MM.1S (cell line): Measurements from ENCODE around the gene RAB9B.
A peak's percentile ranks its signal among the peaks of the same experiment; 100 is the strongest.
"Not testable (repeated sequence)": the region's sequence is repeated elsewhere in the genome, so short reads cannot be mapped to it uniquely, and the experiment has no call there.

Experiments
- DNase-seq: peaks from one replicate; pipeline ENCODE4 v3.0.0-alpha.2; 2015
- H2AFZ ChIP-seq: fragments of 300-600 bp; sonication (generic); 2 replicates; pipeline ENCODE4 v1.6.0; 2016; ENCODE audit warnings: antibody characterized with exemption, low read length
- H3F3A ChIP-seq: fragments of 300-600 bp; sonication (generic); 2 replicates; pipeline ENCODE4 v1.6.1; 2016; ENCODE audit warnings: mild to moderate bottlenecking, antibody characterized with exemption, low read length, moderate library complexity, mixed read lengths; ENCODE audit not compliant: insufficient read depth
- H3K27ac ChIP-seq: fragments of 300-600 bp; sonication (generic); 2 replicates; pipeline ENCODE4 v1.5.1; 2016; ENCODE audit warnings: mild to moderate bottlenecking, low read length
- H3K27me3 ChIP-seq: fragments of 300-600 bp; sonication (generic); replicated peaks from 2 replicates; pipeline ENCODE4 v1.6.0; 2016; ENCODE audit warnings: low read length; ENCODE audit not compliant: insufficient read depth
- H3K36me3 ChIP-seq: fragments of 300-600 bp; sonication (generic); replicated peaks from 2 replicates; pipeline ENCODE4 v1.6.1; 2016; ENCODE audit warnings: mild to moderate bottlenecking, low read length, mixed read lengths; ENCODE audit not compliant: insufficient read depth
- H3K4me1 ChIP-seq: fragments of 300-600 bp; sonication (generic); 2 replicates; pipeline ENCODE4 v1.6.1; 2016; ENCODE audit warnings: low read length, mixed read lengths
- H3K4me2 ChIP-seq: fragments of 300-600 bp; sonication (generic); 2 replicates; pipeline ENCODE4 v1.6.0; 2016; ENCODE audit warnings: low read depth, low read length
- H3K4me3 ChIP-seq: fragments of 300-600 bp; sonication (generic); 2 replicates; pipeline ENCODE4 v1.5.1; 2016; ENCODE audit warnings: low read length, mixed read lengths
- H3K79me2 ChIP-seq: fragments of 300-600 bp; sonication (generic); 2 replicates; pipeline ENCODE4 v1.6.1; 2016; ENCODE audit warnings: mixed run types, low read length, mixed read lengths
- H3K9ac ChIP-seq: fragments of 300-600 bp; sonication (generic); 2 replicates; pipeline ENCODE4 v1.6.1; 2016; ENCODE audit warnings: low read length, mixed read lengths
- H3K9me2 ChIP-seq: fragments of 300-600 bp; sonication (generic); replicated peaks from 2 replicates; pipeline ENCODE4 v1.6.1; 2016; ENCODE audit warnings: mild to moderate bottlenecking, low read length, mixed read lengths; ENCODE audit not compliant: insufficient read depth
- H3K9me3 ChIP-seq: fragments of 300-600 bp; sonication (generic); replicated peaks from 2 replicates; pipeline ENCODE4 v1.6.1; 2016; ENCODE audit warnings: mild to moderate bottlenecking, low read length, mixed read lengths; ENCODE audit not compliant: insufficient read depth
- H4K20me1 ChIP-seq: fragments of 300-600 bp; sonication (generic); 2 replicates; pipeline ENCODE4 v1.6.1; 2016; ENCODE audit warnings: mild to moderate bottlenecking, low read length, moderate library complexity, mixed read lengths; ENCODE audit not compliant: insufficient read depth
- EZH2 ChIP-seq: fragments of 300-600 bp; sonication (generic); optimal IDR thresholded peaks from 2 replicates; pipeline ENCODE3; 2017; ENCODE audit warnings: low read depth, mild to moderate bottlenecking, antibody characterized with exemption, low read length, mixed read lengths
- EZH2phosphoT487 ChIP-seq: fragments of 300-600 bp; sonication (generic); IDR thresholded peaks from 2 replicates; pipeline ENCODE4 v1.6.1; 2018; ENCODE audit warnings: antibody characterized with exemption, low read length
- TF ChIP-seq, protein P1 (sequence below): fragments of 300-600 bp; sonication (generic); IDR thresholded peaks from 2 replicates; pipeline ENCODE4 v1.5.1; 2016; ENCODE audit warnings: antibody characterized with exemption, low read length, mixed read lengths

RAB9B gene

DNA sequence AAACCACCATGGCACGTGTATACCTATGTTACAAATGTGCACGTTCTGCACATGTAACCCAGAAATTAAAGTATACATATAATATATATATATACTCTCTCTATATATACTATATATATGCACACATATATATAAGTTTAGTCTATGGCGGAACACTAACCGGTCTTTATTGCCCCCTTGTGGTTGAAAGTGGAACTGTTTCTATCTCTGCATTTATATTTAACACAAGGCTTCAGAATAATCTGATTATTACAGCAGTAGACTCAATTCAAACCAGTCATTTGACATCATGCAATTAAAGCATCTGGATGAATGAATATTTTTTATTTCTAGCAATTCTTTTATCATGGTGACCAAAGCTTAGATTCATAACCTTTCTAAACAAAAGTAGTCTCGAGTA is 14.6 kb downstream of the RAB9B start:
- no peak for TF ChIP-seq EZH2phosphoT487
- no peak for TF ChIP-seq EZH2
- TF ChIP-seq, protein P1, sequence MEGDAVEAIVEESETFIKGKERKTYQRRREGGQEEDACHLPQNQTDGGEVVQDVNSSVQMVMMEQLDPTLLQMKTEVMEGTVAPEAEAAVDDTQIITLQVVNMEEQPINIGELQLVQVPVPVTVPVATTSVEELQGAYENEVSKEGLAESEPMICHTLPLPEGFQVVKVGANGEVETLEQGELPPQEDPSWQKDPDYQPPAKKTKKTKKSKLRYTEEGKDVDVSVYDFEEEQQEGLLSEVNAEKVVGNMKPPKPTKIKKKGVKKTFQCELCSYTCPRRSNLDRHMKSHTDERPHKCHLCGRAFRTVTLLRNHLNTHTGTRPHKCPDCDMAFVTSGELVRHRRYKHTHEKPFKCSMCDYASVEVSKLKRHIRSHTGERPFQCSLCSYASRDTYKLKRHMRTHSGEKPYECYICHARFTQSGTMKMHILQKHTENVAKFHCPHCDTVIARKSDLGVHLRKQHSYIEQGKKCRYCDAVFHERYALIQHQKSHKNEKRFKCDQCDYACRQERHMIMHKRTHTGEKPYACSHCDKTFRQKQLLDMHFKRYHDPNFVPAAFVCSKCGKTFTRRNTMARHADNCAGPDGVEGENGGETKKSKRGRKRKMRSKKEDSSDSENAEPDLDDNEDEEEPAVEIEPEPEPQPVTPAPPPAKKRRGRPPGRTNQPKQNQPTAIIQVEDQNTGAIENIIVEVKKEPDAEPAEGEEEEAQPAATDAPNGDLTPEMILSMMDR: peak; percentile 56
- Histone ChIP-seq H3K27me3 (no peaks in the 10 kb centered on the region), H3K27ac (no peak overlapping the region), H3K9me3 (no peaks in the 10 kb centered on the region), H3K4me2 (no peak overlapping the region), H2AFZ (no peak overlapping the region), H3K4me1 (no peaks in the 10 kb centered on the region), H3K36me3 (no peaks in the 10 kb centered on the region), H3K4me3 (no peak overlapping the region), H3K9me2 (no peaks in the 10 kb centered on the region), H3K9ac (no peak overlapping the region), H4K20me1 (no peaks in the 10 kb centered on the region), H3F3A (no peaks in the 10 kb centered on the region), H3K79me2 (no peaks in the 10 kb centered on the region)
- peak; percentile 67 for DNase-seq

DNA sequence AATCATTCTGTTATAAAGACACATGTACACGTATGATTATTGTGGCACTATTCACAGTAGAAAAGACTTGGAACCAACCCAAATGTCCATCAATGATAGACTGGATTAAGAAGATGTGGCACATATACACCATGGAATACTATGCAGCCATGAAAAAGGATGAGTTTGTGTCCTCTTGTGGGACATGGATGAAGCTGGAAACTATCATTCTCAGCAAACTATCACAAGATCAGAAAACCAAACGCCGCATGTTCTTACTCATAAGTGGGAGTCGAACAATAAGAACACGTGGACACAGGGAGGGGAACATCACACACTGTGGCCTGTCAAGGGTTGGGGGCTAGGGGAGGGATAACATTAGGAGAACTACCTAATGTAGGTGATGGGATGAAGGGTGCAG is 15.0 kb downstream of the RAB9B start:
- not testable (repeated sequence) for H3K4me3 ChIP-seq, H3K36me3 ChIP-seq, H3K9ac ChIP-seq, H3K4me2 ChIP-seq, H3K27me3 ChIP-seq, H4K20me1 ChIP-seq, H3K4me1 ChIP-seq, H3K79me2 ChIP-seq, H3K9me3 ChIP-seq, H3K9me2 ChIP-seq, H3K27ac ChIP-seq, H2AFZ ChIP-seq, DNase-seq, H3F3A ChIP-seq

- Histone ChIP-seq H3K9me2 (no peaks in the 10 kb centered on the region), H3K27ac (no peak overlapping the region), H2AFZ (no peak overlapping the region), H3K9me3 (no peaks in the 10 kb centered on the region), H3K4me1 (no peaks in the 10 kb centered on the region), H4K20me1 (no peaks in the 10 kb centered on the region), H3K4me2 (no peak overlapping the region), H3K4me3 (no peak overlapping the region), H3K36me3 (no peaks in the 10 kb centered on the region), H3K9ac (no peak overlapping the region), H3K79me2 (no peaks in the 10 kb centered on the region), H3F3A (no peaks in the 10 kb centered on the region), H3K27me3 (no peaks in the 10 kb centered on the region)
- no peak for DNase-seq
- no peak for TF ChIP-seq EZH2phosphoT487
- no peak for TF ChIP-seq EZH2
- TF ChIP-seq, protein P1: no peak
Measured at GRCh38 chrX:103811858-103812257, 20.2 kb downstream of the RAB9B start.

DNA sequence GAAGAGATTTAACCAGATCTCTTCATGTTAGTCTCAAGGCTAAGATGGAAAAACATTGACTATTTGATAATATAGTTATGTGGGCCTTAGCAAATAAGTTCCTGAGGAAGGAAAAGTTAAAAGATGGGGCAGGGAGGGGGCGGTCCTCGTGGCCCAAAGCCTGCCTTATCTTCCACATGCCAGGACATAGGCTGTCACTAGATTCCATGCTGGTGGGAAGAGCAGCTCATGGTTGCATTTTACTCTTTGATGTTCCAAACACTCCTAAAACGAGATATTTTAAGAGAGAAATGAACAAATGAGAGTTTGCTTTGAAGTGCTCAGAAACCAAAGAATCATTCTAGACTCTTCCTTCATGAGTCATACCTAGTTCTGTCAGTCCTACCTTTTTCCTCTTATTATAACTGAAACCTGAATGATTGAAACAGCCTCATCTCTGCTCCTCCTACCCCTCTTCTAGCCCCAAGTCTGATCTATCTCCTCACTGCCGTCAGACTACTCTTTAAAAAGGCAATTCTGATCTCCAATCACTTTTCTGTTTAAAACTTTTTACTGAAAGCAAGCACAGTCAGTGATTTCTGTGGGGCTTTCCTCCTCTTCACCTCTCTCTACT is 25.1 kb downstream of the RAB9B start:
- Histone ChIP-seq H3K9me3 (no peaks in the 10 kb centered on the region), H3K79me2 (no peaks in the 10 kb centered on the region), H3K27ac (no peak overlapping the region), H3K36me3 (no peaks in the 10 kb centered on the region), H4K20me1 (no peaks in the 10 kb centered on the region), H3K27me3 (no peaks in the 10 kb centered on the region), H3K4me2 (no peak overlapping the region), H3K9me2 (no peaks in the 10 kb centered on the region), H3K4me1 (no peaks in the 10 kb centered on the region), H3F3A (no peaks in the 10 kb centered on the region), H3K9ac (no peak overlapping the region), H3K4me3 (no peak overlapping the region), H2AFZ (no peak overlapping the region)
- TF ChIP-seq EZH2phosphoT487: no peak
- TF ChIP-seq EZH2: no peak
- TF ChIP-seq, protein P1: no peak
- DNase-seq: no peak
